Activated CD4-positive, CD25-positive, alpha-beta regulatory T cell treated with anti-CD3 and anti-CD28 coated beads, Interleukin-2, amount 50 U/mL, for 24 hours (primary cell): ENCODE measurements around the gene MET.
"Not testable (repeated sequence)": the region's sequence is repeated elsewhere in the genome, so short reads cannot be mapped to it uniquely, and the experiment has no call there.

Experiments
- ATAC-seq, 2 donors: fragments of 150-1000 bp; cut with Tn5 transposase; one replicate each; pipeline ENCODE4 v1.10.0; 2021; ENCODE audit warnings: mild to moderate bottlenecking in 1 of 2, moderate library complexity in 1 of 2

The MET gene

GRCh38 chr7:116812860-116813259, 140.9 kb downstream of the MET start:
- no peak for ATAC-seq

GRCh38 chr7:116813371-116813770, 141.4 kb downstream of the MET start:
- not testable (repeated sequence) for ATAC-seq

GRCh38 chr7:116815041-116815440, 143.0 kb downstream of the MET start:
- ATAC-seq = no peak

DNA sequence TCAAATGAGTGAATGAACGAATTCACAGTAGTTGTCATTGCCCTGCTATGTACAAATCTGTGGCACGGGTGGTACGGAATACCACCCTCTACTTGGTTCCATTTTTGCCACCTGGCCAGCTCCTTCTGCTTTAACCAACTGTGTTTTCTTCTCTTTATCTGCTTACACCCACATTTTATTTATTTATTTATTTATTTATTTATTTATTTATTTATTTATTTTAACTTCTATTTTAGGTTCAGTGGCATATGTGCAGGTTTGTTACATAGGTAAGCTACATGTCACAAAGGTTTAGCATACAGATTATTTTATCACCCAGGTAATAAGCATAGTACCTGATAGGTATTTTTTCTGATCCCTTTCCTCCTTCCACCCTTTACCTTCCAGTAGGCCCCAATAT, 148.2 kb downstream of the MET start:
- ATAC-seq = no peak

GRCh38 chr7:116821647-116822046, 149.7 kb downstream of the MET start:
- ATAC-seq = not testable (repeated sequence)

GRCh38 chr7:116824449-116824848, 152.5 kb downstream of the MET start:
- no peak for ATAC-seq

DNA sequence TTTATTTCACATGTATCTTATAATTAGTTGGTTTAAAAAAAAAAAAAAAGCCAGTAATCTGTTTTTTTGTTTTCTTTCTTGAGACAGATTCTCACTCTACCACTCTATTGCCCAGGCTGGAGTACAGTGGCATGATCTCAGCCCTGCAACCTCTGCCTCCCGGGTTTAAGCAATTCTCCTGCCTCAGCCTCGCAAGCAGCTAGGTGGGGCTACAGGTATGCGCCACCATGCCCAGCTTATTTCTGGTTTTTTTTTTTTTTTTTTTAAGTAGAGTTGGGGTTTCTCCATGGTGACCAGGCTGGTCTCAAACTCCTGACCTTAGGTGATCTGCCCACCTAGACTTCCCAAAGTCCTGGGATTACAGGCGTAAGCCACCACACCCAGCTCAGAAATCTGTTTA, 156.3 kb downstream of the MET start:
- ATAC-seq = no peak

DNA sequence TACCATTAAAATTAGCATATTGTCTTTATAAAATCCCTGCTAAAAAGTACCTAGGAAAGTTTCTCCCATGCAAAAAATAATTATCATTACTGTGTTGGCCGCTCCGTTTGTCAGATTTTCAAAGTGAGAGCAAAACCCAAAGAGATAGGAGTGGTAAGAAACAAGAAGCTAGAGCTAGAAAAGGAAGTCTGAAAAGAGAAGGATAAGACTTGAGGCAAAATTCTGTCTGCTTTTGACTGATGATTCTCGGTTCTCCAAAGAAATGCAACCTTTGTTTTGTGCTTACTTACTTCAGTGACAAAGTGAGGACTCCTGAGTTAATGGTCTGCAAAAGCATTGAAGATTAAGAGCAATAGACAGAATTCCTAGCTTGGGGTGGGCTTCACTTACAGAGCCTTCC, 157.0 kb downstream of the MET start:
- ATAC-seq = no peak

GRCh38 chr7:116829493-116829892, 157.5 kb downstream of the MET start:
- no peak for ATAC-seq

DNA sequence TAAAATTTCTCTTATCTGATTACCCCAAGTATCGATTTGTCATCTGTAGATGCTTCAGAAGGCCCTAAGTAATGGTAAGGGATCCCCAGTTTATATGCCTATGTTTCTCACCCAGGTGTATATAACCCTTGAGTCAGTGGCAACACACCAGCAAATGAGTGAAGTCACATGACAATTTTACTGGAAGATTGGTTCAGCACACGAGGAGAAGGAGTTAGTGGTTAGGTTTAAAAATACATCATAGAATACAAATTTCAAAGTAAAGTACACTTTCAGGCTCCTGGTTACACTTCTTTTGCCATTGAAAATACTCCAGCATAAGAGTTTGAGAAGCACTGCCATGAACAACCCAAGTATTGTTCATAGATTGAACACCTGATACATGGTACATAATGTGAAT, 160.7 kb downstream of the MET start:
- ATAC-seq = no peak

DNA sequence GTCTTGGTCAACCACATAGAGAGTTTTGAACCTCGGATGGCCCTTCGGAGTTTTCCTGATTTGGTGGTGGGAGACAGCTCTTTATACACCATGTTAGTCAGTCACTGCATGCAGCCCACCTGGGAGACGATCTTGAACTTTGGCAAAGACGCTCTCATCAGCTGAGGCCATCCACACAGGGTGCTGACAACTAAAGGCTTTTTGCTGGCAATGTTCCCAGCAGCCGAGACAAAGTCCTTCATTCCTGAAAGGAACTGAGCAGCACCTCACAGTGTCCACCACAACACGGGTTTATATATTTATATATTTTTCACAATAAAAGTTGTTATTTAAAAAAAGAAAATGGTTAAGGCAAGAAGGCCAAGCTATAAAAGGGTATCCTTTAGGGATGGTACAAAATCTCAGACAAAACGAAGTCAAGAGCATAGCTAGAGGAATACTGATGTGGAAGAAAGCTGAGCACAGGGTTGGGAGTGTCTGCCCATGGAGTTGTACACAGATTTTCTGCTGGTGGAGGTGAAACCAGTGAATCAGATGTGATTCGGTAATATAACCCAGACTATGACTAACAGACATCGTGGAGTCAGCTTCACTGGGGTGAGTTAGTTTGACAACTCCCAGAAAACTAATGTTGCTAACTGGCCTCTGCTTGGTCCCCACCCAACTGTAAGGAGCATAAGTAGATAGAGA, 163.0 kb downstream of the MET start:
- peak in 1 of 2 donors; percentile 21 for ATAC-seq

DNA sequence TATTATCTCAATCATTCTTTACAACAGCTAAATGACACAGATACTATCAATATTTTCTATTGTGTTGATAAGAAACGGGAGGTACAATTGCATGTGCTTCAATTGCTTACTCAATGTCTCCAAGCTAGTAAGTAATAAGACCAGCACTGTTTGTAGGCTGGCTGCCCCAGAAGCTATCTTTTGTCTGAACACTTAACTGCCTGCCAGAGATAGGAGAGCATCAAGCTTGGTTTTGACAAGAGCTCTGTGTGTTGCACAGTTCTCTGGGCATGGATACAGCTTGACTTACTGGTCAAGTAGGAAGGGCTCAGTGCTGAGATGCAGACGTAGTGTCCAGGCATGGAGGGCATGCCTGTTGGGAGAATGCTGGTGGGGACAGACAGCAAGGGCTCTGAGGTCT, 164.1 kb downstream of the MET start:
- ATAC-seq = no peak

GRCh38 chr7:116836911-116837310, 164.9 kb downstream of the MET start:
- ATAC-seq = no peak

DNA sequence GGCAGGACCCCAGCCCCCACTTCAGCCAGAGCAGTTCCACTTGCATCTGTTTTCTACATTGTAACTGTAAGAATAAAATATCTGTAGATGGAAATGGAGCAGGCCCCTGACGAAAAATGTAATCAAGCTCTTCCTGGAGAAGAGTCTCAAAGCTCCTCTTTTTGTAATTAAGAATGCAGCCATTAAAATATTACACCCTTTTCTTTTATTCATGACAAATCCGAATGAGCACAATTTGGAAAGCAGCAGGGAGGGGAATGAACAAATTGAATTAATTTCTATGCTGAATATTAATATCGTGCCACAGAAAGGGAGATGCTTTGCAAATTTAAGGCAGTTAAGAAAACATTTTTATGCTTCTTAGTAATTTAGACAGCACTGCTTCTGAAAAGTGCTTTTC, 165.6 kb downstream of the MET start:
- no peak for ATAC-seq

DNA sequence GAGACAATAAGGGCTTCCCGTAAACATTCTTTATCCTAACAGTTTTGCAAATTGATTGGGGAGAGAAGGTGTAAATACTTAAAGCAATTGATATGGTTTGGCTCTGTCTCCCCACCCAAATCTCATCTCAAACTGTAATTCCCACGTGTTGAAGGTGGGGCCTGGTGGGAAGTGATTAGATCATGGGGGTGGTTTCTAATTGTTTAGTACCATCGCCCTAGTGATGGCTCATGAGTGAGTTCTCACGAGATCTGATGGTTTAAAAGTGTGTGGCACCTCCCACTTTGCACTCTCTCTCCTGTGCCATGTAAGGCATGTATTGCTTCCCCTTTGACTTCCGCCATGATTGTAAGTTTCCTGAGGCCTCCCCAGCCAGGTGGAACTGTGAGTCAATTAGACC, 168.3 kb downstream of the MET start:
- ATAC-seq = no peak

DNA sequence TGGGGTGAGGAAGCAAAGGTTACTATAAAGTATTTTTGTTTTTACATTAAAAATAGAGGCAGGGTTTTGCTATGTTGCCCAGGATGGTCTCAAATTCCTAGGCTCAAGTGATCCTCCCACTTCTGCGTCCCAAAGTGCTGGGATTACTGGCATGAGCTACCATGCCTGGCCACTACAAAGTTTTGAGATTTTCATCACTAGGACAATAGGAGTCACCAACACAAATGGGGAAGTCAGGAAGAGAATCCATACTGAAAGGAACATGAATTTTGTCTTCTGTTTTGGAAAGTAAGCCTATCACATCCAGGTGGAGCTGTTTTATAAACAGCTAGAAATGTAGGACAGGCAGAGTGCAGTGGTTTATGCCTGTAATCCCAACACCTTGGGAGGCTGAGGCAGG, 170.4 kb downstream of the MET start:
- ATAC-seq = no peak

- no peak for ATAC-seq
Observed at GRCh38 chr7:116843378-116843777, 171.4 kb downstream of the MET start.
